H1 (cell line): Measurements from ENCODE around the gene PHLPP1. TPM values are rescaled to one million over a fixed set of nuclear protein-coding genes. Genes with fewer than 3 reads are reported as not detected.

Source experiments
- CTCF ChIA-PET: fragments of 300-600 bp; sonication (Branson Sonifier 250); formaldehyde crosslinking; loops from one replicate; lab custom pipeline; 2021; ENCODE audit not compliant: partially characterized antibody; lab: Charles Lee
- POLR2A ChIA-PET: fragments of 300-600 bp; sonication (Branson Sonifier 250); formaldehyde crosslinking; loops from one replicate; lab custom pipeline; 2021; ENCODE audit warnings: inconsistent platforms; ENCODE audit not compliant: partially characterized antibody; lab: Charles Lee
- DNase-seq, 2 experiments: peaks; one replicate each; pipeline versions ENCODE4 v3.0.0 to v3.0.0-alpha.2; 2010 to 2022; ENCODE audit warnings: low spot score in 2 of 2, low read depth in 1 of 2, mixed read lengths in 1 of 2
- FAIRE-seq: peaks from 2 replicates; lab custom pipeline; 2011; peaks lifted over from hg19 to GRCh38; lab: Jason Lieb, UNC
- H2AFZ ChIP-seq: 2 replicates; pipeline ENCODE4 v1.8.1; 2012; ENCODE audit warnings: low read length, inconsistent platforms
- H2AK5ac ChIP-seq: 2 replicates; pipeline ENCODE4 v1.6.1; 2013; ENCODE audit warnings: low read depth, low read length
- H2BK120ac ChIP-seq: replicated peaks from 2 replicates; pipeline ENCODE3; 2013; ENCODE audit warnings: low read depth, low read length, inconsistent platforms
- H2BK12ac ChIP-seq: 2 replicates; pipeline ENCODE4 v1.6.1; 2013; ENCODE audit warnings: low read depth, low read length
- H2BK15ac ChIP-seq: 2 replicates; pipeline ENCODE4 v1.6.1; 2013; ENCODE audit warnings: low read length
- H2BK20ac ChIP-seq: 2 replicates; pipeline ENCODE4 v1.6.1; 2013; ENCODE audit warnings: low read length
- H2BK5ac ChIP-seq: 2 replicates; pipeline ENCODE4 v1.6.1; 2013; ENCODE audit warnings: low read depth, low read length
- H3K14ac ChIP-seq: 2 replicates; pipeline ENCODE4 v1.6.1; 2013; ENCODE audit warnings: inconsistent platforms; ENCODE audit not compliant: insufficient read length
- H3K18ac ChIP-seq: 2 replicates; pipeline ENCODE4 v1.6.1; 2013; ENCODE audit warnings: low read length; ENCODE audit errors: extremely low read depth
- H3K23ac ChIP-seq: 2 replicates; pipeline ENCODE4 v1.6.1; 2013; ENCODE audit warnings: inconsistent platforms; ENCODE audit not compliant: insufficient read length
- H3K23me2 ChIP-seq: 2 replicates; pipeline ENCODE4 v1.6.1; 2013; ENCODE audit warnings: low read depth, low read length
- H3K27ac ChIP-seq: 2 replicates; pipeline ENCODE4 v1.6.1; 2011; ENCODE audit warnings: low read depth, low read length, inconsistent platforms
- H3K27me3 ChIP-seq, 4 experiments: replicated peaks in 1 of 4; 1 replicate in 1 of 4; 2 replicates in 3 of 4; pipeline versions ENCODE4 v1.6.1 to v1.8.1; 2011 to 2013; ENCODE audit warnings: low read length in 3 of 4, mild to moderate bottlenecking in 3 of 4, inconsistent platforms in 2 of 4, mixed read lengths in 2 of 4, moderate library complexity in 1 of 4; ENCODE audit not compliant: control insufficient read depth in 3 of 4, insufficient read depth in 3 of 4; ENCODE audit errors: extremely low read depth in 1 of 4
- H3K36me3 ChIP-seq, 4 experiments: 2 replicates each; pipeline versions ENCODE4 v1.6.1 to v1.8.1; 2011 to 2013; ENCODE audit warnings: mild to moderate bottlenecking in 4 of 4, low read length in 3 of 4, moderate library complexity in 2 of 4, control low read depth in 1 of 4, inconsistent platforms in 1 of 4; ENCODE audit not compliant: insufficient read depth in 4 of 4, control insufficient read depth in 2 of 4
- H3K4ac ChIP-seq: replicated peaks from 2 replicates; pipeline ENCODE3; 2013; ENCODE audit warnings: low read length, low read depth, mixed read lengths, inconsistent platforms; ENCODE audit not compliant: insufficient read length
- H3K4me1 ChIP-seq, 4 experiments: replicated peaks in 1 of 4; 1 replicate in 1 of 4; 2 replicates in 3 of 4; pipeline versions ENCODE4 v1.6.1 to v1.8.1; 2011 to 2013; ENCODE audit warnings: low read length in 3 of 4, inconsistent platforms in 2 of 4, mixed read lengths in 1 of 4; ENCODE audit not compliant: insufficient read depth in 4 of 4, control insufficient read depth in 3 of 4
- H3K4me2 ChIP-seq, 2 experiments: 2 replicates each; pipeline versions ENCODE4 v1.6.1 to v1.8.1; 2011 to 2013; ENCODE audit warnings: low read depth in 2 of 2, low read length in 2 of 2, control low read depth in 1 of 2, inconsistent platforms in 1 of 2, mild to moderate bottlenecking in 1 of 2; ENCODE audit not compliant: insufficient read depth in 1 of 2
- H3K4me3 ChIP-seq, 4 experiments: fragments of 200-600, 300-600 bp in 1 of 4; sonication (generic), shearing (Covaris generic), sonication (Bioruptor Twin) in 1 of 4; 2 replicates each; pipeline versions ENCODE4 v1.5.1 to v1.8.1; 2011 to 2016; ENCODE audit warnings: low read length in 4 of 4, low read depth in 3 of 4, control low read depth in 2 of 4, inconsistent platforms in 2 of 4, mild to moderate bottlenecking in 2 of 4, mixed read lengths in 1 of 4, moderate library complexity in 1 of 4; ENCODE audit not compliant: insufficient read depth in 2 of 4; ENCODE audit errors: extremely low read depth in 1 of 4
- H3K56ac ChIP-seq: replicated peaks from 2 replicates; pipeline ENCODE3; 2013; ENCODE audit warnings: low read depth, mild to moderate bottlenecking, mixed read lengths, low read length, inconsistent platforms; ENCODE audit not compliant: insufficient read length
- H3K79me1 ChIP-seq: 2 replicates; pipeline ENCODE4 v1.6.1; 2013; ENCODE audit warnings: low read depth, low read length, control low read depth
- H3K79me2 ChIP-seq, 2 experiments: 2 replicates each; pipeline versions ENCODE4 v1.6.1 to v1.8.1; 2012 to 2013; ENCODE audit warnings: low read length in 2 of 2, mild to moderate bottlenecking in 2 of 2, inconsistent platforms in 1 of 2; ENCODE audit not compliant: insufficient read depth in 2 of 2, control insufficient read depth in 1 of 2
- H3K9ac ChIP-seq, 4 experiments: replicated peaks in 1 of 4; 1 replicate in 1 of 4; 2 replicates in 3 of 4; pipeline versions ENCODE4 v1.6.1 to v1.8.1; 2011 to 2013; ENCODE audit warnings: low read depth in 3 of 4, low read length in 3 of 4, control low read depth in 2 of 4, mild to moderate bottlenecking in 2 of 4, moderate library complexity in 2 of 4, inconsistent platforms in 1 of 4; ENCODE audit errors: extremely low read depth in 1 of 4
- H3K9me3 ChIP-seq, 2 experiments: 2 replicates each; pipeline versions ENCODE4 v1.6.1 to v1.8.1; 2012 to 2013; ENCODE audit warnings: mild to moderate bottlenecking in 2 of 2, moderate library complexity in 2 of 2, control low read depth in 1 of 2, inconsistent platforms in 1 of 2, low read depth in 1 of 2, low read length in 1 of 2, mixed read lengths in 1 of 2; ENCODE audit not compliant: insufficient read depth in 2 of 2
- H4K20me1 ChIP-seq, 2 experiments: replicated peaks in 1 of 2; 2 replicates each; pipeline versions ENCODE3 to v1.8.1; 2011 to 2013; ENCODE audit warnings: inconsistent platforms in 2 of 2, low read length in 2 of 2, mild to moderate bottlenecking in 1 of 2; ENCODE audit not compliant: insufficient read depth in 2 of 2, control insufficient read depth in 1 of 2
- H4K5ac ChIP-seq: 2 replicates; pipeline ENCODE4 v1.6.1; 2013; ENCODE audit warnings: low read length, low read depth, mixed read lengths, inconsistent platforms; ENCODE audit not compliant: insufficient read length
- H4K8ac ChIP-seq: 2 replicates; pipeline ENCODE4 v1.8.0; 2013; ENCODE audit warnings: mild to moderate bottlenecking, moderate library complexity, low read length, inconsistent platforms; ENCODE audit not compliant: insufficient read depth; ENCODE audit errors: extremely low read depth
- H4K91ac ChIP-seq: replicated peaks from 2 replicates; pipeline ENCODE3; 2013; ENCODE audit warnings: low read length, mixed read lengths, inconsistent platforms; ENCODE audit not compliant: insufficient read length
- ATF3 ChIP-seq: IDR thresholded peaks from 2 replicates; pipeline ENCODE4 v1.6.1; 2011; ENCODE audit warnings: low read depth, mild to moderate bottlenecking, low read length; ENCODE audit not compliant: insufficient read depth
- EGR1 ChIP-seq: IDR thresholded peaks from 2 replicates; pipeline ENCODE4 v1.6.1; 2011; ENCODE audit warnings: low read depth, low read length, borderline replicate concordance
- FOSL1 ChIP-seq: IDR thresholded peaks from 2 replicates; pipeline ENCODE4 v1.6.1; 2011; ENCODE audit warnings: mild to moderate bottlenecking, low read depth, low read length, moderate library complexity; ENCODE audit not compliant: insufficient read depth
- MAX ChIP-seq: IDR thresholded peaks from 2 replicates; pipeline ENCODE4 v1.6.1; 2012; ENCODE audit warnings: inconsistent platforms
- NRF1 ChIP-seq: IDR thresholded peaks from 2 replicates; pipeline ENCODE4 v1.6.1; 2011; ENCODE audit warnings: mild to moderate bottlenecking, low read depth, low read length, improper control_type of control experiment
- SIRT6 ChIP-seq: IDR thresholded peaks from one replicate; pipeline ENCODE4 v1.7.1; 2012; ENCODE audit warnings: low read length, inconsistent platforms
- WGBS, 2 experiments: shearing (Covaris generic) in 1 of 2; methylation state at CpG; one replicate each; pipeline versions ENCODE4 v1.1.6 to v1.1.7; 2013 to 2015; ENCODE audit warnings: low lambda C conversion rate in 2 of 2, mixed read lengths in 2 of 2, inconsistent platforms in 1 of 2, low coverage in 1 of 2, missing lambda C conversion rate in 1 of 2; ENCODE audit not compliant: insufficient replicate concordance in 2 of 2, insufficient coverage in 1 of 2, insufficient read length in 1 of 2; ENCODE audit errors: extremely low coverage in 1 of 2, missing lambda C conversion rate in 1 of 2; 5-methylcytosine and 5-hydroxymethylcytosine counted together
- polyA plus RNA-seq, 7 experiments: library from polyadenylated mRNA; depleted of rRNA in 3 of 7; stranded (reverse) in 5 of 7; unstranded in 2 of 7; fragments of >200 nt in 5 of 7; fragments of 200-250 nt in 2 of 7; gene quantifications; 1 replicate in 5 of 7; 2 replicates in 1 of 7; 4 replicates in 1 of 7; pipeline versions ENCODE4 v1.2.1 to v1.2.3, GENCODE V29; 2011 to 2013; ENCODE audit warnings: missing spikeins in 2 of 7, mixed read lengths in 2 of 7
- total RNA-seq: library from RNA; stranded (reverse); fragmentation: NEBNext Ultra II Directional; extraction: Animal tissue kit (Norgen Biotek cat#: 25700); gene quantifications from 2 replicates; pipeline ENCODE4 v1.2.1, GENCODE V29; 2021

The PHLPP1 gene
- total and polyA plus RNA-seq, 2 of the 8 experiments (the other 6 are each of a cell fraction or from before 2014, with no cell fraction given), result 28.0 to 66.3 TPM

- H3K9ac ChIP-seq, result no peak overlapping the region
- H4K8ac ChIP-seq, result no peak overlapping the region
- no peak overlapping the region for H2AK5ac ChIP-seq
- no peak overlapping the region for H3K27ac ChIP-seq
- H3K18ac ChIP-seq, result no peak overlapping the region
- H3K4me2 ChIP-seq, result no peak overlapping the region
- H2BK20ac ChIP-seq, result no peak overlapping the region
- no peak overlapping the region for H4K5ac ChIP-seq
- H3K36me3 ChIP-seq, result peaks cover 2 to 29% (median 7%) of the 10 kb centered on the region in 4 experiments; a peak in 6 of 8 replicates
- H4K91ac ChIP-seq, result no peak overlapping the region
- no peak overlapping the region for H3K23ac ChIP-seq
- POLR2A ChIA-PET, result interaction anchor here (0.6 kb wide), 1 partner anchor 421 kb away, joined by 3 read pairs; no protein-coding TSS in a partner anchor
- H3K27me3 ChIP-seq, result no peaks in the 10 kb centered on the region
- no peak overlapping the region for H2BK15ac ChIP-seq
- 92% methylated on average over 4 of the region's 4 CpGs; no CpG with 5 or more reads in 1 of the 2 experiments for WGBS, 2 experiments
- H3K14ac ChIP-seq, result no peak overlapping the region
- H3K4me3 ChIP-seq, result no peak overlapping the region
- no peak overlapping the region for H2BK120ac ChIP-seq
- CTCF ChIA-PET, result interaction anchor here (0.8 to 1.8 kb wide), 4 partner anchors 9 to 381 kb away, joined by 3 to 7 read pairs (median 4); no protein-coding TSS in a partner anchor
- no peak for DNase-seq
- no peak overlapping the region for H2AFZ ChIP-seq
- no peak overlapping the region for H2BK12ac ChIP-seq
- no peak for TF ChIP-seq SIRT6
- TF ChIP-seq NRF1, result no peak
- TF ChIP-seq FOSL1, result no peak
- no peak for TF ChIP-seq MAX
- no peak for TF ChIP-seq EGR1
- no peak for TF ChIP-seq ATF3
- no peak overlapping the region for H3K4ac ChIP-seq
- peaks cover 0 to 10% (median under 1%) of the 10 kb centered on the region in 4 experiments; a peak in 5 of 7 replicates for H3K4me1 ChIP-seq
- no peak for FAIRE-seq
- H3K9me3 ChIP-seq, result no peaks in the 10 kb centered on the region
- H3K79me1 ChIP-seq, result no peaks in the 10 kb centered on the region
- H2BK5ac ChIP-seq, result no peak overlapping the region
- H4K20me1 ChIP-seq, result peaks cover 0 to under 1% of the 10 kb centered on the region in 2 experiments
- no peak overlapping the region for H3K56ac ChIP-seq
- no peaks in the 10 kb centered on the region; a peak in 1 of 4 replicates for H3K79me2 ChIP-seq
- no peaks in the 10 kb centered on the region for H3K23me2 ChIP-seq
These were observed 251.7 kb downstream of the PHLPP1 start for GRCh38 chr18:62967089-62967488.
